ENCODE results near the gene PPP1R26. TPM values are rescaled to one million over a fixed set of nuclear protein-coding genes. Genes with fewer than 3 reads are reported as not detected.
"Not testable (repeated sequence)": the region's sequence is repeated elsewhere in the genome, so short reads cannot be mapped to it uniquely, and the experiment has no call there.

Gene PPP1R26
- total RNA-seq, 4 donors from 2014 or later = 5.4 to 10.9 (median 8.3) TPM

DNA sequence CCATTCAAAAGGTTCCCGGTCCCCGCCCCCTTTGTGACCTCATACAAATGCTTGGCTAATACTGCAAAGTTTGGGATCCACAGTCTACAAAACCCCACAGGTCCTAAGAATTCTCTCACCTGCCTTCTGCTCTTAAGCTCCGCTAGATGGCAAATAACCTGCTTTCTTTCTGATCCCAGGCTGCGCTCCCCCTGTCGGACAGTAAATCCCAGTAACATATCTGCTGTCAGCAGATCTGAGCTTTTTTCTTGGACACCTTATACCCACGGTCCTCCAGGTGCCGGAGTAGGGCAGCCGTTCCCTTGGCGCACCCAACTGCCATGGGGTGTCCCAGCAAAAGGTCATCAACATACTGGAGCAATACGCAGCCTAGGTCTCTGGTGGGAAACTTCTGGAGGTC is 39.0 kb upstream of the PPP1R26 start:
- H3K4me3 ChIP-seq = no peak overlapping the region
- no peak for DNase-seq
- H3K27ac ChIP-seq = no peak overlapping the region
- peaks cover 0 to 11% (median 11%) of the 10 kb centered on the region in 3 donors for H3K9me3 ChIP-seq
- TF ChIP-seq, protein P1, sequence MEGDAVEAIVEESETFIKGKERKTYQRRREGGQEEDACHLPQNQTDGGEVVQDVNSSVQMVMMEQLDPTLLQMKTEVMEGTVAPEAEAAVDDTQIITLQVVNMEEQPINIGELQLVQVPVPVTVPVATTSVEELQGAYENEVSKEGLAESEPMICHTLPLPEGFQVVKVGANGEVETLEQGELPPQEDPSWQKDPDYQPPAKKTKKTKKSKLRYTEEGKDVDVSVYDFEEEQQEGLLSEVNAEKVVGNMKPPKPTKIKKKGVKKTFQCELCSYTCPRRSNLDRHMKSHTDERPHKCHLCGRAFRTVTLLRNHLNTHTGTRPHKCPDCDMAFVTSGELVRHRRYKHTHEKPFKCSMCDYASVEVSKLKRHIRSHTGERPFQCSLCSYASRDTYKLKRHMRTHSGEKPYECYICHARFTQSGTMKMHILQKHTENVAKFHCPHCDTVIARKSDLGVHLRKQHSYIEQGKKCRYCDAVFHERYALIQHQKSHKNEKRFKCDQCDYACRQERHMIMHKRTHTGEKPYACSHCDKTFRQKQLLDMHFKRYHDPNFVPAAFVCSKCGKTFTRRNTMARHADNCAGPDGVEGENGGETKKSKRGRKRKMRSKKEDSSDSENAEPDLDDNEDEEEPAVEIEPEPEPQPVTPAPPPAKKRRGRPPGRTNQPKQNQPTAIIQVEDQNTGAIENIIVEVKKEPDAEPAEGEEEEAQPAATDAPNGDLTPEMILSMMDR (IDR thresholded peaks at IDR 0.05) = peak in 1 of 6 experiments; percentile 35
- no peak for TF ChIP-seq POLR2A (IDR thresholded peaks at IDR 0.05)
- no peaks in the 10 kb centered on the region for H3K36me3 ChIP-seq
- H3K27me3 ChIP-seq = peaks cover 0 to 53% (median 0%) of the 10 kb centered on the region in 4 donors
- H3K4me1 ChIP-seq = peaks cover 0 to 5% (median 0%) of the 10 kb centered on the region in 3 donors
- intact Hi-C loops (cut with DNase I) = no loop called here
- WGBS, 2 donors = 64 to 76% methylated on average over 3 to 7 of the region's 10 CpGs

DNA sequence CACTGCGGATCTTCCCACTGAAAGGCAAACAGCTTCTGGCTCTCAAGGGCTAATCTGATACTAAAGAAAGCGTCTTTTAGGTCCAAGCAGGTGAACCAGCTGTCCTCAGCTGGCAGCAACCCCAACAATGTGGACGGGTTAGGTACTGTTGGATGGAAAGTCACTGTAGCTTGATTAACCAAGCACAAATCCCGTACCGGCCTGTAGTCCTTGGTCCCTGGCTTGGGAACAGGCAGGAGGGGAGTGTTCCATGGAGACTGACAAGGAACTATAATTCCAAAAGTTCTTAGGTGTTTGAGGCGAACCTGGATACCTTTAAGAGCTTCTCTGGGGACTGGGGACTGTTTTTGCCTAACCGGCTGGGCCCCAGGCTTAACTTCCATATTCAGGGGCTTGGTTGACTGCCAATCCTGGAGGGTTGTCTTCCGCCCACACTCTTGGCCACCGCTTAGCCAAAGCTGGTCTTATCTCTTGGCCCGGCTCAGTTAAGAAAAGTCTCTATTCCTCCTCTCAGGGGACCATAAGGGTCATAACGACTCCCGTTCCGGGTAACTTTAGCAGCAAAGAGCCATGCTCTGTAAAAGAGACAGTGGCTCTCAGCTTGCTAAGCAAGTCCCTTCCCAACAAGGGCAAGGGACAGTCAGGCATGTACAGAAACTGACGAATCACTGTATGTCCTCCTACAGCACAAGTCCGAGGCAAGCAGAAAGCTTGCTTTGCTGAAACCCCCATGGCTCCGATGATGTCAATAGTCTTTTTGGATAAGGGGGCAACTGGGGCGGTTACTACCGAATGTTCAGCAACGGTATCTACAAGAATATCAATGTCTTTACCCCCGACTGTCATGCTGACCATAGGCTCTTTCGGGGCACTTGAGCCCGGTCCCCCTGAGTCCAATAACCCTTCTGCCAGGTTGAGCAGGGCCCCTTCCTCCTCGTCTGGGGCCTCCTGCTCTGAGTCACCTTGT is 38.2 kb upstream of the PPP1R26 start:
- WGBS, 2 donors = 58 to 61% methylated on average over 15 to 22 of the region's 23 CpGs
- H3K9me3 ChIP-seq = peaks cover 0 to 11% (median 11%) of the 10 kb centered on the region in 3 donors
- DNase-seq; H3K4me3 ChIP-seq; intact Hi-C loops (cut with DNase I); H3K36me3 ChIP-seq; H3K4me1 ChIP-seq; H3K27ac ChIP-seq: not testable (repeated sequence)
- peaks cover 0 to 58% (median 0%) of the 10 kb centered on the region in 4 donors for H3K27me3 ChIP-seq

DNA sequence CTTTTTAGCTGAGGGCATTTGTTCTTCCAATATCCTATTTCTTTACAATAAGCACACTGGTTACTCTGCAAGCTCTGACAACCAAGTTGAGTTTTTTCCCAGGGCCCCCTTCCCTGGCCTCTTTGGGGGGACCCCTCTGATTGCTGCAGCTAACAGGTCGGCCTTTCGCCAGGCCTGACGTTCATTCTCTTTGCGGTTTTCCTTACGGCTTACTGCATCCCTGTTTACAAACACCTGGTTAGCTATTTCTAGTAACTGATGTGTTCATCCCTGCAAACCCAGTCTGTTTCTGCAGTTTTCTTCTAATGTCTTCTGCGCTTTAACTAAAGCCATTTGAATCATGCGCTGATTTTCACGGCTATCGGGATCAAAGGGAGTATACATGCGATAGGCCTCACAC is 37.5 kb upstream of the PPP1R26 start:
- H3K4me1 ChIP-seq = peaks cover 0 to 5% (median 0%) of the 10 kb centered on the region in 3 donors
- peaks cover 0 to 58% (median 0%) of the 10 kb centered on the region in 4 donors for H3K27me3 ChIP-seq
- no peak overlapping the region for H3K27ac ChIP-seq
- H3K36me3 ChIP-seq = no peaks in the 10 kb centered on the region
- TF ChIP-seq, protein P1 (IDR thresholded peaks at IDR 0.05) = no peak
- WGBS, 2 donors = 77 to 82% methylated on average over 10 of the region's 10 CpGs
- no peak overlapping the region for H3K4me3 ChIP-seq
- intact Hi-C loops (cut with DNase I) = no loop called here
- H3K9me3 ChIP-seq = peaks cover 0 to 4% (median 4%) of the 10 kb centered on the region in 3 donors
- no peak for DNase-seq

DNA sequence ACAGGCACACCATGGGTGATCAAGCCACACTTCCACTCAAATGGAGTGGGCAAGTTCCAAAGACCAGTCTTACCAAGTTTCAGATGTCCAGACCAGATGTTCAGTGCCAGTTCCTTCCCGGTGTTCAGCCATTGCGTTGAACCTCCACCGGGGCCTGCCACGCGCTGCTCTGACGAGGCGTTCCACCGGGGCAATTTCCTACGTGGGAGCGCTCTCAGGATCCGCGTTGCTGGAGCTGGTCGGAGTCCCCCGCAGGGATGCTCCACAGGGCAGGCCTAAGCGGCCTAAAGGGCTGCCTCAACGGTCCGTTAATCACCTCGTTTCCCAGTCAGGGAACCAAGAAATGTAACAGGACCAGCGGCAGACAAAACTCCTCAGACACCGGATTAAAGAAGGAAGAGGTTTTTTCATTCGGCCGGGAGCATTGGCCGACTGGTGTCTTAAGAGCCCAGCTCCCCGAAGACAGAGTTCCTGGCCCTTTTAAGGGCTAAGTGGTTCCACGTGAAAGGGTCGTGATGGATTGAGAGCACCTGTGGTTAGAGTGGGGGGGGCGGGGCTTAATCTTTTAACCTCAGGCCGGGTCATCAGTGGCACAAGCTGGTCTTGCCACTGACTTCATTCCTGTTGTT is 35.7 kb upstream of the PPP1R26 start:
- 65 to 69% methylated on average over 14 to 15 of the region's 28 CpGs for whole genome bisulfite sequencing, 2 donors
- Histone ChIP-seq H3K9me3 (no peaks in the 10 kb centered on the region), H3K36me3 (no peaks in the 10 kb centered on the region), H3K27ac (no peak overlapping the region), H3K4me1 (peaks cover 0 to 5% (median 0%) of the 10 kb centered on the region in 3 donors), H3K27me3 (peaks cover 0 to 76% (median 0%) of the 10 kb centered on the region in 4 donors), H3K4me3 (no peak overlapping the region)
- intact Hi-C loops (cut with DNase I) = no loop called here
- no peak for DNase-seq
- TF ChIP-seq POLR2A (IDR thresholded peaks at IDR 0.05) = no peak

DNA sequence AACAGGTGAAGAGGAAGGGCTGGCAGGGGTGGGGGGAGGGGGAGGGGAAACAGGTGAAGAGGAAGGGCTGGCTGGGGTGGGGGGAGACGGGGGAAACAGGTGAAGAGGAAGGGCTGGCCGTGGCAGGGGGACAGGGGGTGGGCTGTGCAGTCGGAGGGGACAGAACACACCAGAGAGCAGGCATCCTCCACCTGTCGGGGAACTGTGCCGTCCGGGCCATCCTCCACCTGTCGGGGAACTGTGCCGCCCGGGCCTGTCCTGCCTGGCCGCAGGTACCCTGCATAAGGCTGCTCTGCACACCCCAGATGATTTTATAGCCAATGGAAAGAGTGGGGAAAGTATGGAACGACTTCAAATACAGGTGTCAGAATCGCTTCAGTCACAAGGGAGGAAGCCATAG is 32.5 kb upstream of the PPP1R26 start:
- peaks cover 0 to 57% (median 0%) of the 10 kb centered on the region in 4 donors for H3K27me3 ChIP-seq
- peaks cover 0 to 6% (median 0%) of the 10 kb centered on the region in 3 donors for H3K4me1 ChIP-seq
- no peak for DNase-seq
- no peaks in the 10 kb centered on the region for H3K36me3 ChIP-seq
- H3K27ac ChIP-seq = no peak overlapping the region
- intact Hi-C loops (cut with DNase I) = no loop called here
- H3K9me3 ChIP-seq = no peaks in the 10 kb centered on the region
- 35 to 65% methylated on average over 5 to 12 of the region's 12 CpGs for WGBS, 2 donors
- H3K4me3 ChIP-seq = no peak overlapping the region
- no peak for TF ChIP-seq POLR2A (IDR thresholded peaks at IDR 0.05)
- TF ChIP-seq, protein P1 (IDR thresholded peaks at IDR 0.05) = no peak

DNA sequence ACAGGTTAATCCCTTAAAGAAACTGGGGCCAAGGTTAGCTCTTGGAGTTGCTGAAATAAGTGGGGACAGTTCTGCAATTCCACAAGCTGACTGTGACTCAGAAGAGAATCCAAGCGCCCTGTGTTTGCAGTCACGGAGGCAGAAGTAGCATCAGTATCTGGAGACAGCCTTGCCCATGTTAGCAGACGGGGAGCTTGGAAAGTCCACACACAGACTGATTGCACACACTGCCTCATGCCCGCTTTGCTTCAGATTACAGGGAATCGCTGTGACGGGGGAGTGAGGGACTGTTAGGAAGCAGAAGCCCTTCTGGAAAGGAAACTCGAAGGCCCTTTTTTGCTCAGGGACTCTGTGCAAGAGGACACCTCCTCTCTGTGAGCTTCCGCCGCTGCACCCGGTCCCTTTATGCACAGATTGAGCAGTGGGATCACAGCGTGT is 30.9 kb upstream of the PPP1R26 start:
- Histone ChIP-seq H3K27me3 (peaks cover 0 to 51% (median 0%) of the 10 kb centered on the region in 4 donors), H3K36me3 (no peaks in the 10 kb centered on the region), H3K27ac (no peak overlapping the region), H3K4me3 (no peak overlapping the region), H3K4me1 (peaks cover 0 to 6% (median 0%) of the 10 kb centered on the region in 3 donors), H3K9me3 (no peaks in the 10 kb centered on the region)
- DNase-seq = no peak
- intact Hi-C loops (cut with DNase I) = no loop called here
- TF ChIP-seq, protein P1 (IDR thresholded peaks at IDR 0.05) = no peak
- TF ChIP-seq POLR2A (IDR thresholded peaks at IDR 0.05) = no peak
- 44 to 52% methylated on average over 10 to 11 of the region's 11 CpGs for WGBS, 2 donors

DNA sequence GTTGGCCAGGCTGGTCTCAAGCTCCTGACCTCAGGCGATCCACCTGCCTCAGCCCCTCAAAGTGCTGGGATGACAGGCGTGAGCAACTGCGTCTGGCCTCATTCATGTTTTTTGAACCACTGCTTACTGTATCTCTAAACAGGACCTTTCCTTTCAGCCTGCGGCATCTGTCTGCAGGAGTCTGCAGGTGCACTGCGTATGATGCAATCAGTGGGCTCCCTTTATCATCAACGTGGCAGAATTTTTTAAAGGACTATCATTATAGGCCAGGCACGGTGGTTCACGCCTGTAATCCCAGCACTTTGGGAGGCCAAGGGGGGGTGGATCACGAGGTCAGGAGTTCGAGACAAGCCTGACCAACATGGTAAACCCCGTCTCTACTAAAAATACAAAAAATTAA is 30.1 kb upstream of the PPP1R26 start:
- DNase-seq; H3K9me3 ChIP-seq; intact Hi-C loops (cut with DNase I); H3K4me3 ChIP-seq; H3K36me3 ChIP-seq; H3K4me1 ChIP-seq; H3K27ac ChIP-seq: not testable (repeated sequence)
- peaks cover 0 to 51% (median 0%) of the 10 kb centered on the region in 4 donors for H3K27me3 ChIP-seq
- 42 to 61% methylated on average over 8 to 11 of the region's 11 CpGs for WGBS, 2 donors

Measured in esophagus squamous epithelium (tissue), 5 donors.